Esophagus squamous epithelium (tissue), 4 donors: ENCODE data around the gene SRGAP3.

Experiments
- CTCF ChIP-seq, 6 experiments: fragments of 450-650 bp in 4 of 6; fragments of 200-600 bp in 2 of 6; sonication (generic) in 2 of 6; IDR thresholded peaks; one replicate each; pipeline ENCODE4 v1.5.1; 2016 to 2019; ENCODE audit warnings: antibody characterized with exemption in 6 of 6, mild to moderate bottlenecking in 4 of 6, moderate library complexity in 4 of 6
- POLR2A ChIP-seq, 4 donors: fragments of 450-650 bp; IDR thresholded peaks; one replicate each; pipeline ENCODE4 v1.6.1; 2017; ENCODE audit warnings: antibody characterized with exemption in 4 of 4, mild to moderate bottlenecking in 4 of 4, moderate library complexity in 3 of 4

GRCh38 chr3:9147215-9147895 is 102.1 kb downstream of the SRGAP3 start:
- TF ChIP-seq CTCF (IDR thresholded peaks at IDR 0.05) (no peak), POLR2A (IDR thresholded peaks at IDR 0.05) (no peak)
